Ascending aorta (tissue), 2 donors: ENCODE data around the gene MVB12B. TPM values are rescaled to one million over a fixed set of nuclear protein-coding genes. Genes with fewer than 3 reads are reported as not detected.

Experiments
- DNase-seq, 2 donors: peaks; one replicate each; pipeline ENCODE4 v3.0.0-alpha.2; 2019; ENCODE audit warnings: low spot score in 2 of 2
- H3K27ac ChIP-seq, 2 donors: fragments of 200-600 bp; sonication (generic); one replicate each; pipeline ENCODE4 v1.5.1; 2016 to 2017; ENCODE audit warnings: mild to moderate bottlenecking in 1 of 2
- H3K27me3 ChIP-seq: fragments of 200-600 bp; sonication (generic); one replicate; pipeline ENCODE4 v1.5.1; 2017
- H3K36me3 ChIP-seq, 2 donors: fragments of 200-600 bp; sonication (generic); one replicate each; pipeline ENCODE4 v1.5.1; 2016
- H3K4me1 ChIP-seq, 2 donors: fragments of 200-600 bp; sonication (generic); one replicate each; pipeline ENCODE4 v1.5.1; 2016 to 2017; ENCODE audit warnings: mild to moderate bottlenecking in 1 of 2
- H3K4me3 ChIP-seq, 2 donors: fragments of 200-600 bp; sonication (generic); one replicate each; pipeline ENCODE4 v1.5.1; 2016 to 2017; ENCODE audit warnings: mild to moderate bottlenecking in 1 of 2
- H3K9me3 ChIP-seq, 2 donors: fragments of 200-600 bp; sonication (generic); one replicate each; pipeline ENCODE4 v1.5.1; 2016
- intact Hi-C: fragments of 100-400 bp; cut with DNase I; formaldehyde crosslinking; loops from one replicate; pipeline ENCODE4 v1.15.1; 2023
- total RNA-seq: library from RNA; depleted of rRNA; stranded (reverse); fragments of >200 nt; gene quantifications from one replicate; pipeline ENCODE4 v1.1.0, GENCODE V29; 2016
- TF ChIP-seq, protein P1 (sequence below), 3 experiments: fragments of 200-600 bp in 2 of 3; fragments of 450-650 bp in 1 of 3; sonication (generic) in 2 of 3; IDR thresholded peaks; one replicate each; pipeline ENCODE4 v1.5.1; 2016 to 2019; ENCODE audit warnings: antibody characterized with exemption in 3 of 3, mild to moderate bottlenecking in 1 of 3, moderate library complexity in 1 of 3

The MVB12B gene
- total RNA-seq, 1 donor from 2014 or later: 9.4 TPM

DNA sequence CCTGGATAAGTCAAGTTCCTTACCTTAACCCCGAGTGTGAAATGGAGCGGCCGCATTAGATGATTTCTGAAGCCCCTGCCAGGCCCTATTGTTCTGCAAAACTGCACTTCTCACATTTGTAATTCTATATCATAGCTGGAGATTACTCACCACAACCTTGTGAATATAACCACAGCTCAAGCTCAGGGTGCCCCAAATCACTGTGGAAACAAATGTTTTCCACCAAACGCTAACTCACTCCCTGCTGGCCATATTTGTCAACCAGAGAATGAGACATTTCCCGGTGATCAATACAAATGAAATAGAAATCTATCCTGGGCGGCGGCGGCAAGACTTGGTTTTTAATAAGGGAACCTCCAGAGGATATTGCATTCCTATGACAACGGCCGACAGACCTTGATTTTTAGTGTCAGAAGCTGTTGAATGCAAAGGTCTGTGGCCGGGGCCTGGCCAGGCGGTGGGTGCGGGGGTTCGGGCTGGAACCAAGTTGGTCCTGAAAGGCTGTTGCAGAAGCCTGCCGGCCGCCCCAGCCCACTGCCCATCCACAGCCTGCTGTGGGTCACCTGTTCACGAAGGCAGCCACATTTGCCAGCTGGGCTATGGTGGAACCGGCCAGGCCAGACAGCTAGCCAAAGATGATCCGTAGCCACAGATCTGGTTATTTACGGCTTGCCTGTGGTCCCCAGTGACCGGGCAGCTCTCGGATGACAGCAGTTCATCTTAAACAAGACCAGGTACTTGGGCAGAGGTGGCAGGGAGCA, 193.2 kb downstream of the MVB12B start:
- H3K27ac ChIP-seq: no peak overlapping the region
- no peaks in the 10 kb centered on the region for H3K36me3 ChIP-seq
- DNase-seq: no peak
- H3K4me3 ChIP-seq: no peak overlapping the region
- peaks cover 0 to 7% of the 10 kb centered on the region in 2 donors for H3K4me1 ChIP-seq
- TF ChIP-seq, protein P1, sequence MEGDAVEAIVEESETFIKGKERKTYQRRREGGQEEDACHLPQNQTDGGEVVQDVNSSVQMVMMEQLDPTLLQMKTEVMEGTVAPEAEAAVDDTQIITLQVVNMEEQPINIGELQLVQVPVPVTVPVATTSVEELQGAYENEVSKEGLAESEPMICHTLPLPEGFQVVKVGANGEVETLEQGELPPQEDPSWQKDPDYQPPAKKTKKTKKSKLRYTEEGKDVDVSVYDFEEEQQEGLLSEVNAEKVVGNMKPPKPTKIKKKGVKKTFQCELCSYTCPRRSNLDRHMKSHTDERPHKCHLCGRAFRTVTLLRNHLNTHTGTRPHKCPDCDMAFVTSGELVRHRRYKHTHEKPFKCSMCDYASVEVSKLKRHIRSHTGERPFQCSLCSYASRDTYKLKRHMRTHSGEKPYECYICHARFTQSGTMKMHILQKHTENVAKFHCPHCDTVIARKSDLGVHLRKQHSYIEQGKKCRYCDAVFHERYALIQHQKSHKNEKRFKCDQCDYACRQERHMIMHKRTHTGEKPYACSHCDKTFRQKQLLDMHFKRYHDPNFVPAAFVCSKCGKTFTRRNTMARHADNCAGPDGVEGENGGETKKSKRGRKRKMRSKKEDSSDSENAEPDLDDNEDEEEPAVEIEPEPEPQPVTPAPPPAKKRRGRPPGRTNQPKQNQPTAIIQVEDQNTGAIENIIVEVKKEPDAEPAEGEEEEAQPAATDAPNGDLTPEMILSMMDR (IDR thresholded peaks at IDR 0.05): no peak
- H3K27me3 ChIP-seq: no peaks in the 10 kb centered on the region
- intact Hi-C loops: no loop called here
- no peaks in the 10 kb centered on the region for H3K9me3 ChIP-seq

DNA sequence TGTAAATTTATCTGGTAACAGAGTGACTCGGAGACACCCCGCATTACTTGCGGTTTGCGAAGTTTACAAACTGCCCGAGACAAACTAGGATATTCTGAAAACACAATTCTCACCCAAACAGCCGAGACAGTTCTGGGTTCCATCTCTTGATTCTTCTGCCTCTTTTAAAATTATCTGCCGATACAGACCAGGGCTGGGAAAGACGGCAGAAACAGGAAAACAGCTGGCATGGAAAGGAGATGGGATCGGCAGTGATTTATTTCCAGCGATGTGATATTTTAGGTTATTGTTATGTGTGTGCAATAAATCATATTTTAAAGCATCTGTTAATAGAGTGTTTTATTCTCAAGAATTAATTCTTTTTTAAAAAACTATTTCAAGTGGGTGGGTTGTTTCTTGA, 193.8 kb downstream of the MVB12B start:
- no peaks in the 10 kb centered on the region for H3K9me3 ChIP-seq
- H3K36me3 ChIP-seq: no peaks in the 10 kb centered on the region
- H3K27ac ChIP-seq: no peak overlapping the region
- no peak for DNase-seq
- H3K27me3 ChIP-seq: no peaks in the 10 kb centered on the region
- TF ChIP-seq, protein P1 (IDR thresholded peaks at IDR 0.05): no peak
- H3K4me1 ChIP-seq: peaks cover 0 to 7% of the 10 kb centered on the region in 2 donors
- no peak overlapping the region for H3K4me3 ChIP-seq
- intact Hi-C loops: no loop called here

DNA sequence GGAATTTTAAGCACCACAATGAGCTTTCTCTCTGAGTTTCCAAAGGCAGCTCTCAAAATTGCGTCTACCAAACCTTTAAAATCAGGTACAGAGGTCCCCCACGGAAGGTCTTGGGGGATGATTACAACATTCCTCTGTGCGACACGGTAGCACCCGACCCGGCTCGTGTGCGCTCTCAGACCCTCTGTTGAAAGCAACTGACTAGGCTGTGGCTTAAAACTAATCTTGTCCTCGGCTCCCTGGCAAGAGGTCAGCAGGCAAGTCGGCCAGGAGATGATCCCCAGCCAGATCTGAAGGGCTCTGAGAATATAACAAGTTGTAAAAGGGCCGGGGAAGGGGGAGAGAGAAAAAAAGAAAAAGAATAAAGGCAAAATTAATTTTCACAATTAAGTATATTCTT, 194.5 kb downstream of the MVB12B start:
- H3K9me3 ChIP-seq: no peaks in the 10 kb centered on the region
- no peaks in the 10 kb centered on the region for H3K36me3 ChIP-seq
- no peaks in the 10 kb centered on the region for H3K27me3 ChIP-seq
- H3K4me1 ChIP-seq: peaks cover 0 to 7% of the 10 kb centered on the region in 2 donors
- no peak for DNase-seq
- intact Hi-C loops: no loop called here
- TF ChIP-seq, protein P1 (IDR thresholded peaks at IDR 0.05): no peak
- H3K4me3 ChIP-seq: no peak overlapping the region
- no peak overlapping the region for H3K27ac ChIP-seq

DNA sequence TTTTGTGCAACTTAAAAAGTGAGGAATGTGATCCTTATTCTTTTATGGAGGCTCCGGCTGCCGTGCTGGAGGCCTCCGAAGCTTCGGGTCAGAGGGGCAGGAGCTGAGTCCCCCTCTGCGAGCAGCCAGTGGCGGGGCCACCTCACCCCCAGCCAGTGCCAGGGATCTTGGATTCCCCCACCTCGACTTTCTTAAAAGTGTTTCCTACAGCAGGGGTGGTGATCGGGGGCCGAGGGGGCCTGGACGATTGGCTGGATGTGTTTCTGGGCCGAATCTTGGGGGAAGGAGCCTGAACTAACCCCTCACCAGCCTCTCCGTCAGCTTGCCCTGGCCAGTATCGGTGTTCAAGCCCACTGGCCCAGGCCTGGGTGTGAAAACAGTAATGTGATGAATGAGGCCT, 194.9 kb downstream of the MVB12B start:
- H3K36me3 ChIP-seq: no peaks in the 10 kb centered on the region
- DNase-seq: no peak
- H3K4me3 ChIP-seq: no peak overlapping the region
- TF ChIP-seq, protein P1 (IDR thresholded peaks at IDR 0.05): no peak
- peaks cover 0 to 6% of the 10 kb centered on the region in 2 donors for H3K4me1 ChIP-seq
- intact Hi-C loops: no loop called here
- H3K27ac ChIP-seq: no peak overlapping the region
- H3K9me3 ChIP-seq: no peaks in the 10 kb centered on the region
- no peaks in the 10 kb centered on the region for H3K27me3 ChIP-seq

DNA sequence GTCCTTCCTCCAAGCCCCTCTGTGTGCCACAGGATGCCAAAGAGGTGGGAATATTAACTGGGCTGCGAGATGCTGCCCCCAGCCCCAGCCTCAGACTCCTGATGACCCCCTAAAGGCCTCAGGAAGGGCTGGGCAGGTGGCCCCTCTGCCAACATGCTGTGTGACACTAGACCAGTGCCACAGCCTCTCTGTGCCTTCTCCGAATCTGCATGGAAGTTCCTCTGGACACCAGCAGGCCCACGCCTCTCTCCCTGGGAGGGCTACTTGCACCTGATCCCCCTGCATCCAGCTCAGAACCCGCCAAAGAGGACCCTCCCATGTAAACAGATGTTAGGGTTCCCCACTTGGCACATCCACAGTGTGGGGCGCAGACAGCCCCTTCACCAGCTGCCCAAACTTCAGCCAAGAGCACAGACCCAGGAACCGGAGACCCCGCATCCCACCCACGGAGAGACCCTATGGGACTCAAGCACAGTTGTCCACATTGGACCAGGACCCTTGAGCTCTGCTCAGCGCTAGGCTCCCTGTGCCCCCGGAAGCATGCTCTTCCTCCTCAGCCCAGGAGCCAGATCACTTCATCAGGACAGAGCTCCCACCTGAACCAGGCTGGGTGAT, 195.5 kb downstream of the MVB12B start:
- Histone ChIP-seq H3K36me3 (no peaks in the 10 kb centered on the region), H3K4me3 (no peak overlapping the region), H3K27ac (no peak overlapping the region), H3K9me3 (no peaks in the 10 kb centered on the region), H3K4me1 (peaks cover 0 to under 1% of the 10 kb centered on the region in 2 donors), H3K27me3 (no peaks in the 10 kb centered on the region)
- intact Hi-C loops: no loop called here
- DNase-seq: no peak
- TF ChIP-seq, protein P1 (IDR thresholded peaks at IDR 0.05): no peak
